DND-41 (cell line): Measurements from ENCODE around the gene MEIS1.

Experiments
- ATAC-seq: fragments of 200-7000 bp; cut with Tn5 transposase; 3 replicates; pipeline ENCODE4 v1.9.1; 2021; ENCODE audit warnings: low read depth; ENCODE audit not compliant: insufficient read depth
- DNase-seq: peaks from one replicate; pipeline ENCODE4 v3.0.0-alpha.2; 2020
- H2AFZ ChIP-seq: 2 replicates; pipeline ENCODE4 v1.6.0; 2012; ENCODE audit warnings: low read depth, low read length
- H3K27ac ChIP-seq: 2 replicates; pipeline ENCODE4 v1.5.1; 2012; ENCODE audit warnings: low read length, inconsistent platforms
- H3K27me3 ChIP-seq: fragments of 200-600 bp; sonication (generic); 2 replicates; pipeline ENCODE4 v1.6.0; 2012; ENCODE audit warnings: low read length, mild to moderate bottlenecking, inconsistent platforms; ENCODE audit not compliant: insufficient read depth, poor library complexity
- H3K36me3 ChIP-seq: 2 replicates; pipeline ENCODE4 v1.5.1; 2012; ENCODE audit warnings: low read length, inconsistent platforms; ENCODE audit not compliant: insufficient read depth
- H3K4me1 ChIP-seq: 2 replicates; pipeline ENCODE4 v1.5.1; 2012; ENCODE audit warnings: mild to moderate bottlenecking, low read length; ENCODE audit not compliant: insufficient read depth
- H3K4me2 ChIP-seq: 2 replicates; pipeline ENCODE4 v1.6.0; 2012; ENCODE audit warnings: mild to moderate bottlenecking, moderate library complexity, low read length, inconsistent platforms; ENCODE audit not compliant: insufficient read depth
- H3K4me3 ChIP-seq, 2 experiments: fragments of 200-600 bp in 1 of 2; shearing (Covaris generic) in 1 of 2; 2 replicates each; pipeline ENCODE4 v1.5.1; 2012 to 2016; ENCODE audit warnings: inconsistent platforms in 2 of 2, low read length in 2 of 2, mild to moderate bottlenecking in 2 of 2, low read depth in 1 of 2, moderate library complexity in 1 of 2
- H3K79me2 ChIP-seq: 2 replicates; pipeline ENCODE4 v1.6.0; 2012; ENCODE audit warnings: low read length, inconsistent platforms; ENCODE audit not compliant: insufficient read depth
- H3K9ac ChIP-seq: 2 replicates; pipeline ENCODE4 v1.6.0; 2012; ENCODE audit warnings: low read depth, mild to moderate bottlenecking, inconsistent platforms, low read length, moderate library complexity
- H3K9me3 ChIP-seq: 2 replicates; pipeline ENCODE4 v1.5.1; 2012; ENCODE audit warnings: low read length, moderate library complexity, mild to moderate bottlenecking, inconsistent platforms; ENCODE audit not compliant: insufficient read depth, severe bottlenecking
- H4K20me1 ChIP-seq: 2 replicates; pipeline ENCODE4 v1.6.0; 2012; ENCODE audit warnings: low read length; ENCODE audit not compliant: insufficient read depth
- CTCF ChIP-seq: IDR thresholded peaks from 2 replicates; pipeline ENCODE4 v1.5.1; 2012; ENCODE audit warnings: borderline replicate concordance, low read length, moderate library complexity, mild to moderate bottlenecking; ENCODE audit not compliant: poor library complexity, severe bottlenecking; ENCODE audit errors: extremely low read depth
- EZH2 ChIP-seq: IDR thresholded peaks from 3 replicates; pipeline ENCODE4 v1.6.1; 2012; ENCODE audit warnings: borderline replicate concordance, low read depth, mild to moderate bottlenecking, moderate library complexity, low read length, inconsistent platforms; ENCODE audit not compliant: severe bottlenecking

Gene MEIS1

GRCh38 chr2:66457545-66457944, 22.6 kb downstream of the MEIS1 start:
- H2AFZ ChIP-seq, result no peak overlapping the region
- H3K27ac ChIP-seq, result no peak overlapping the region
- no peak overlapping the region for H3K9ac ChIP-seq
- no peak overlapping the region for H3K4me2 ChIP-seq
- no peaks in the 10 kb centered on the region for H3K4me1 ChIP-seq
- no peak for TF ChIP-seq EZH2
- TF ChIP-seq CTCF, result no peak
- no peaks in the 10 kb centered on the region for H3K36me3 ChIP-seq
- H3K79me2 ChIP-seq, result no peaks in the 10 kb centered on the region
- DNase-seq (no peak), ATAC-seq (no peak)
- H4K20me1 ChIP-seq, result no peaks in the 10 kb centered on the region
- no peaks in the 10 kb centered on the region for H3K9me3 ChIP-seq
- no peak overlapping the region for H3K4me3 ChIP-seq
- H3K27me3 ChIP-seq, result peaks cover 4% of the 10 kb centered on the region

GRCh38 chr2:66460031-66460430, 25.1 kb downstream of the MEIS1 start:
- TF ChIP-seq EZH2, result no peak
- TF ChIP-seq CTCF, result no peak
- H3K4me2 ChIP-seq, result no peak overlapping the region
- H3K4me1 ChIP-seq, result no peaks in the 10 kb centered on the region
- H3K36me3 ChIP-seq, result no peaks in the 10 kb centered on the region
- DNase-seq (no peak), ATAC-seq (no peak)
- H3K27me3 ChIP-seq, result peaks cover 11% of the 10 kb centered on the region
- H3K9ac ChIP-seq, result no peak overlapping the region
- H3K4me3 ChIP-seq, result no peak overlapping the region
- H3K27ac ChIP-seq, result no peak overlapping the region
- no peaks in the 10 kb centered on the region for H4K20me1 ChIP-seq
- no peaks in the 10 kb centered on the region for H3K9me3 ChIP-seq
- H2AFZ ChIP-seq, result no peak overlapping the region
- no peaks in the 10 kb centered on the region for H3K79me2 ChIP-seq

- no peak overlapping the region for H3K4me3 ChIP-seq
- H3K36me3 ChIP-seq, result no peaks in the 10 kb centered on the region
- DNase-seq (no peak), ATAC-seq (no peak)
- no peak overlapping the region for H2AFZ ChIP-seq
- H3K9ac ChIP-seq, result no peak overlapping the region
- H4K20me1 ChIP-seq, result no peaks in the 10 kb centered on the region
- peaks cover 15% of the 10 kb centered on the region for H3K27me3 ChIP-seq
- no peaks in the 10 kb centered on the region for H3K4me1 ChIP-seq
- no peak overlapping the region for H3K4me2 ChIP-seq
- H3K27ac ChIP-seq, result no peak overlapping the region
- H3K79me2 ChIP-seq, result no peaks in the 10 kb centered on the region
- no peaks in the 10 kb centered on the region for H3K9me3 ChIP-seq
- no peak for TF ChIP-seq EZH2
- TF ChIP-seq CTCF, result no peak
Measured at GRCh38 chr2:66461001-66461663, 26.2 kb downstream of the MEIS1 start.
